DMS114 treated with DMSO at 0.1 percent for 48 hours (cell line): ENCODE data around the gene LIN7C.
"Not testable (repeated sequence)": the region's sequence is repeated elsewhere in the genome, so short reads cannot be mapped to it uniquely, and the experiment has no call there.

ENCODE experiments used
- DNase-seq: peaks from one replicate; lab custom pipeline; 2025; ENCODE audit not compliant: unreplicated experiment; lab: John Stamatoyannopoulos, UW

LIN7C gene, protein sequence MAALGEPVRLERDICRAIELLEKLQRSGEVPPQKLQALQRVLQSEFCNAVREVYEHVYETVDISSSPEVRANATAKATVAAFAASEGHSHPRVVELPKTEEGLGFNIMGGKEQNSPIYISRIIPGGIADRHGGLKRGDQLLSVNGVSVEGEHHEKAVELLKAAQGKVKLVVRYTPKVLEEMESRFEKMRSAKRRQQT

DNA sequence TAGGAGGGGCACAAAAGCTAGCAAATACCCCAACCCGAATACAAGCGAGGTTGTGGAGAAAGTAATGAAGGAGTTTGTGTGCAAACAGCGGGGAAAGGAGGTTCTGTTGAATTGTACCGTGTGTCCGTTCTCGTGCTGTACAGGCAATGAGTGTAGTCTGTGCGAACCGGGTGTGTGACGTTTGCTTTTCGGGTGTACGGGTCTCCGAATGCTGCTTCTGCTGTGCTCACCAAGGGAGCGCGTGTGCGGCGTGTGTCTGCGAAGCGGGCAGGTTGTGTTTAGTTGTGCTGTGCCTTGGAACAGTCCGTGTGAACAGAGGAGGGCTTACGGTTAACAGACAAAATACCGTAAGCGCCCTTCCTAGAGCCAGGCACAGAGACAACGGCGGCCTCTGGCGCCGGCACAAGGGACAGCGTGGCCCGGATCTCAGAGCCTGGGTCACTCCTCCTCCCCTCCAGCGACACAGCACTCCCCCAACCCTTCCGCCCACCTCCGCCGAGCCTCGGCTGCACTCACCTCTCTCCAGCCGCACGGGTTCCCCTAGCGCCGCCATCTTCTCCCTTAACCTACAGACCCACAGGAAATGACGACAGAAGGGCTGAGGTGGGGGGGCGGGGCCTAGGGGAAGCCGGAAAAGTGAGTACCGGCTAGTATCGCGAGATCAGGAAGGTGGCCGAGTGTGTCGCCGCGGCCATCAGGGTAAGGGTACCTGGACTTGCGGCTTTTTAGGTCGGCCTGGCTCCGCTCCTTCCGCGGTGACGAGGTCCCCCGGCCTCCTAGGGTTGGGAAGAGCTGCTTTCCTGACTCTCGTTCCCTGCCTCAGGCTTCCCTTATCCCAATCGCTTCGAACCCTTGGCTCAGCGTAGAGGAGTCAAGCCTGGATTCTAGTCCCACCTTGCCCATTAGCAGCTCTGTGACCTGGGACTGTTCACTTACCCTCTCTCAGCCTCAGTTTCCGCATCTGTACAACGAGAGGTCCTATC, at the start of gene LIN7C:
Gene LIN7C, minus strand, starts transcription at position 570 of the 983 bp plus-strand sequence. Its CDS starts 17 bp downstream, at position 553.
- DNase-seq: peak; percentile 77

DNA sequence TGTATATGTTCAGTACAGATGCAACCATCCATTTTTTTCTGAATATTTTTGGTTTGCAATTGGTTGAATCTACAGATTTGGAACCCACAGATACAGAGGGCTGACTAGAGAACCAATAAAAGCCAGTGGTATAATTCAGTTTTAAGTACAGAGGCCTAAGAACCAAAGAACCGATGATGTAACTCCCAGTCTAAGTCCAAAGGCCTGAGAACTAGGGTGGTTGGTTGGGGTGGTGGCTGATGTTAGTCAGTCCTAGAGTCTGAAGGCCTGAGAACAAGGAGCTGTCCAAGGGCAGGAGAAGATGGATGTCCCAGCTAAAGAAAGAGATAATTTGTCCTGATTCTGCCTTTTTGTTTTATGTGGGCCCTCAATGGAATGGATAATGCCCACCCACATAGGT, 48.7 kb upstream of the LIN7C start:
- no peak for DNase-seq

DNA sequence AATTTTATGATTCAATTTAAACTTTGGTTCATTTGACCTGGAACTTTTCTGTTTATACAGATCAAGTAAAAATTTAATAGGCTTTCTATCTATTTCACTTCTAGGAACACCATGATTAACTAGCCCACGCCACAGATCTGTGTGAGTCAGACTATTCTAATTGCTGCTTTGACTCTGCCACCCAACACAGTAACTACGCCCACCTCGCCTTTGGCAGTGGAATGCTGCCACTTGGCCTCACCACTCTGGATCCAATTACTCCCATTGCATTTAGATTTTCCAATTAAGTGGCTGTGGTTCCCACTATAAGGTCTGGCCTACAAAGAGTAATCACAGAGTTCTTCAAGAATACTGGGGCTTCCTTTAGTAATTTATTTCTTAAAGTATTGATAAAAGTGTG, 46.6 kb upstream of the LIN7C start:
- DNase-seq: no peak

DNA sequence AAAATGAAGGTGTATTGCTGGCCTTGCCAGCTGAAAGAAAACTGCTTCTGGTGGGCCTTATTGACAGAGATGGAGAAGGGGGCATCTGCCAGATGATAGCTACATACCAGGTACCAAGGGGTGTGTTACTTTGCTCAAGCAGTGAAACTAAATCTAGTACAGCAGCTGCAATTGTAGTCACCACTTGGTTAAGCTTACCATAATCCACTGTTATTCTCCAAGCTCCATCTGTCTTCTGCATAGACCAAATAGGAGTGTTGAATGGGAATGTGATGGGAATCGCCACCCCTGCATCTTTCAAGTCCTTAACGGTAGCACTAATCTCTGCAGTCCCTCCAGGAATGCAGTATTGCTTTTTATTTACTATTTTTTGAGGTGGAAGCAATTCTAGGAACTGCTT, 45.8 kb upstream of the LIN7C start:
- DNase-seq: no peak

DNA sequence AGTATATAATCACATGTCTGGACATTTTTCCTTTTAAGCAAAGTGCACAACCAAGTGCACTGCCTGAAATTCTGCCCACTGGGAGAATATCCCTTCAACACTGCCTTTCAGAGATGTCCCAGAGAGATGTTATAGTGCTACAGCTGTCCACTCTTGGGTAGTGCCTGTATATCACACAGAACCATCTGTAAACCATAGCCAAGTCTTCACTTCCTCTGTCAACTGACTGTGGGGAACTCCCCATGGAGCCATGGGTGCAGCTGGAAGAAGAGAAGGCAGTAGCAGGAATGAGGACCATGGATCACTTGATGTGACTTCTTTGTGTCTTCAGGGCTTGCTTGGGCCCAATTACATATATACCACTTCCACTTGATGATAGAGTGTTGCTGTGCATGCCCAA, 44.6 kb upstream of the LIN7C start:
- no peak for DNase-seq

DNA sequence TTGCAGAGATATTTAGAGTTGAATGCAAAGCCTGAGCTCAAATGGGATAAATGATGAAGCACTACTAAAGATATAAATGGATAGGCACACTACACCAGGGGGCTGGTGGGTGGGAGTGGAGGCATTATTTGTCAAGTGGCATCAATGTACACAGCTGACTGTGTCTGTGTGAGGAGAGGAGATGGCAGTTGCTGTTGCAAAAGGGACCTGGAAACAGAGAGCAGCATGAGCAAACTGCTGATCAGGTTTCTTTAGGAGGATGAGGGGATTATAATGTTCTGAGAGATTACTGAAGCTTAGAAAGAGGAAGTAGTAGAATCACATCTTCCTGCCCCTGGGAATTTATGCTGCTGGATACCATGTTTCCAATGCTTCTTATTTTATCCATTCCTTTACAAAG, 39.4 kb upstream of the LIN7C start:
- DNase-seq: no peak

DNA sequence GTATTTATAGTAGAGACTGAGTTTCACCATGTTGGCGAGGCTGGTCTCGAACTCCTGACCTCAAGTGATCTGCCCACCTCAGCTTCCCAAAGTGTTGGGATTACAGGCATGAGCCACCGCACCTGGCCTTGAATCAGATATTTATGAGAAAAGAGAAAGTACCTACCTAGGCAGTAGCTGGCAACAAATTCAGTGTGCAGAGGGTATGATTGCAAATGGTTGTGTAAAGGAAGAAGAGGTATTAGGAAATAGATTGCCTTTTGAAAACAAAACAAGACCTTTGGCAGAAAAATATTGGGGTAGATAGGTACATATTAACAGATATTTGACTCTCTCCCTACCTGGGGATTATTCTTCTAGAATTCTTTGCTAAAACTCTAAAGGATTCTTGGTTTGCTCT, 38.5 kb upstream of the LIN7C start:
- DNase-seq: no peak

DNA sequence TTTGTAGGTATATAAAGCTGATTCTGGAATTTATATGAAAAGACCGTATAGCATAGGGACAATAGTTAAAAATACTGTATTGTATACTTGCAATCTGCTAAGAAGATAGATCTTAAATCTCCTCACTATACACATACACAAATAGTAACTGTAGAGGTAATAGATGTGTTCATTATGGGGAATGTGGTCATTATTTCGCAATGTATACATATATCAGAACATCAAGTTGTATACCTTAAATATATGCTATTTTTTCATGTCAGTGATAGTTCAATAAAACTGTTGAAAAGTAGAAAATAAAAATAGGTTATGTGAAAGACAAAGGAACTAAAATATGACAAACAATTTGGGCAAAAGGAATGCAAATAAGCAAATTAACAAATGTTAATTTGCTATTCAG, 35.2 kb upstream of the LIN7C start:
- DNase-seq: no peak

DNA sequence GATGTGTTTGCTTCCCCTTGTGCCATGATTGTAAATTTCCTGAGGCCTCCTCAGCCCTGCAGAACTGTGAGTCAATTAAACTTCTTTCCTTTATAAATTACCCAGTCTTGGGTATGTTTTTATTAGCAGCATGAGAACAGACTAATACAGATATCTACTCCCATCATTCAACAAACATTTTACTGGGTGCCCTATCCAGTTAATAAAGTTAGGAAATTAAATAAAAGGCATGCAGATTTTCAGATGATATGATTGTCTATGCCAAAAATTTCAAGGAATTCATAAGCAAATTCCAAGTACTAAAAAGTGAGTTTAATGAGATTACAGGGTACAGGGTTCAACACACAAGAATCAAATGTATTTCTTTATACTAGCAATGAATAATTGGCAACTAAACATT, 33.5 kb upstream of the LIN7C start:
- no peak for DNase-seq

DNA sequence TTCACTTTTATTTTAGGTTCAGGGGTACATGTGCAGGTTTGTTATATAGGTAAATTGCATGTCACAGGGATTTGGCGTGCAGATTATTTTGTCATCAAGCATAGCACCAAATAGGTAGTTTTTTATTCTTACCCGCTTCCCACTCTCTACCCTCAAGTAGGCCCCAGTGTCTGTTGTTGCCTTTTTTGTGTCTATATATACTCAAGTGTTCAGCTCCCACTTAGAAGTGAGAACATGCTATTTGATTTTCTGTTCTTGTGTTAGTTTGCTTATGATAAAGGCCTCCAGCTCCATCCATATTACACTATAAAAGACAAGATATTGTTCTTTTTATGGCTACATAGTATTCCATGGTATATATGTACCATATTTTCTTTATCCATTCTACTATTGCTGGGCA, 28.5 kb upstream of the LIN7C start:
- DNase-seq: no peak

DNA sequence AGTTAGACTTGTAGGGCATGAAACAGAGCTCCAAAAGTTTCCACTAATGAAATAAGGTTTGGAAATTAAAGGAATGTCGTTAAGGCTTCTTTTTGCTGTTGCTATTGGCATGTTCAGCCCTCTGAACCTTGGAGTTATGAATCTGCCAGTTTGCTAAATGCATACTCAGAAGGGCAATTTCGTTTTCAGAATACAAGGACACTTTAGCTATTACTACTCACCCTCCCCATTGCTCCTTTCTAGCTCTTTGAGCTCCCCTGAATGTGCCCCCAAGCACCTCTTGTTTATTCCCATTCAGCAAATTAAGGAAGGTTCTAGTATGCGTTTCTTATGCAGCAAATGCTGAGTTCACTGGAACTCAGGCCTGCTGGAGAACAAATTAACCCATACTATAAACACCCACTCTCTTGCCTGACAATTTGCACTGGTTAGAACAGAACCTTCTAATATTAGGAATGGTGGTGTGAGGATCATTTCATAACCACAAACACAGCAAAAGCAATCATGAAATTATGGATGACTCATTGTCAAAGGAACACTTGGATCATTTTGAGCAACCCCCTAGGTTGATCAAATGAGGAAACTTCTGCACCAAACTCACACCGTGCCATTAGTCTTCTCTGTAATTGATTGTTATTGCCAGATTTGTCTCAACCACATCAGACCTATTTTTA, 26.2 kb upstream of the LIN7C start:
- no peak for DNase-seq

DNA sequence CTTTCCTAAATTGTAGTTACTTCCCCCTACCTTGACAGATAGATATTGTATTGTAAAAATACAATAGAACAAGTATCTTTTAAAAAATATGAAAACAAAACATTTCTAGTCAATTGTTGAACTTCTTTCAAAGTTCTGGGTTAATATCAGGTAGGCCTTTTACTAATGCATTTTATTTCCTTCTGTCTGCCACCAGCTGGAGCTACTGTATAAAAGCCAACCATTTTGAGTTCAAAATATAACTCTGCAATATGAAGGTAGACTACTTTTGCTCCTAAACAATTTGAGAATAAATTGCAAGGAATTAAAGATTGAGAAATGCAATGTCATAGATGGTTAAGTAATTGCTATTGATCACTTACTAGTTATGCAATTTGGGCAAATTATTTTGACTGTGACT, 22.1 kb upstream of the LIN7C start:
- DNase-seq: no peak

DNA sequence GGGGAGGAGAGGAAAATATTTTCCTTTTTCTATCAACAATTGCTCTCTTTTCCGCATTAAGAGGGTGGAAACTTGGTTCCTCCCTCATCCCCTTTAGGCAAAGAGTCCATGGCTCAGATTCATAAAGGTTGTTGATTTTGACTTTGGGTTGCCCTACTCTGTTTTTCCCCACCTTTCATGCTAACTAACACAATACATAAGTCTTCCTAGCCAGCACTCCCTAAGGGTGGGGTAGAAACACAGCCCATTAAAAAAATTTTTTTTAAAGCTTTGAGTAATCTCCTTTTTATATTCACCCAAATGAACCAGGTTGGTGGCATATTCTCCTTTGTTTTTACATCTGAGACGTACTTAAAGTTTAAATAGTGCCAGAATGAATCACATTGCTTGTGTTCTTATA, 20.0 kb upstream of the LIN7C start:
- no peak for DNase-seq

DNA sequence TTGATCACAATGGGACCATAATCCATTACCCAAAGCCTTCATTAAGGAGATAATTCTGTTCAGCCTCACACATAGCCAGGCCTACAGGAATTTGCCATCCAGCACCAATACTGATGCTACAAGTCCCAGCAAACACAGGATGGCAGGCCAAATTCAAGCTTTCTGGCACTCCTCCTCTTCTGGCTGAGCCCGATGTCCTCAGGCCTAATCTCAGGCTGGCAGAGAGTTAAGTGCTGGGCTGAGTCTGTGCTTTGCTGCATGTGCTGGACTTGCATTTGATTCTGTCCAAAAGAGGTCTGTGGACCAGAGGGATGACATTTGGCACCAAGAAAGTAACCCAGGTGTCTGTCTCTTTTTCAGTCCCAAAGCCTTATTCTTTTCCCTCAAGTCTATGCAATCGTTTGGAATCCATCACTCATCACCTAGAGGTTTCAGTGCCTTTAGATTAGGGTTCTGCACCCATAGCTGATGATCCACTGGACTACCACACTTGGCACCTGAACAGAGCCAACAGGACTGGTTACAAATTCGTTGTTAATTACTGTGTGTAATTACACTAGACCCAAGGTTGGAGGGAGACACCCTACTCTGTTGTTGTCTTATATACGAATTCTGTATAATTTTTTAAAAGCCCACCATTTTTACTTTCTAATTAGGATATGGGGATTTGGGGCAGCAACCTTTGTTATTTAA, 19.4 kb upstream of the LIN7C start:
- no peak for DNase-seq

DNA sequence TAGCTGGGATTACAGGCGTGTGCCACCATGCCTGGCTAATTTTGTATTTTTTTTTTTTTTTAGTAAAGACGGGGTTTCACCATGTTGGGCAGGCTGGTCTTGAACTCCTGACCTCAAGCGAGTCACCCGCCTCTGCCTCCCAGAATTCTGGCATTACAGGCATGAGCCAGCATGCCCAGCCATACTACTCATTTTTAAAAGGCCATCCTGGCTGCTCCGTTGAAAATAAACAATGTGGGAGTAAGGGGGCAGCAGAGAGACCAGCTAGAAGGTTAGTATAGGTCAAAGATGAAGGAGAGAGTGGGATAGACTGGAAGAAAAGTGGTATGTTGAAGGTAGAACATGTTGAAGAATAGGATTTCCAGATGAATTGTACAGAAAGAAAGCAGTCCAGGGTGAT, 17.6 kb upstream of the LIN7C start:
- no peak for DNase-seq

DNA sequence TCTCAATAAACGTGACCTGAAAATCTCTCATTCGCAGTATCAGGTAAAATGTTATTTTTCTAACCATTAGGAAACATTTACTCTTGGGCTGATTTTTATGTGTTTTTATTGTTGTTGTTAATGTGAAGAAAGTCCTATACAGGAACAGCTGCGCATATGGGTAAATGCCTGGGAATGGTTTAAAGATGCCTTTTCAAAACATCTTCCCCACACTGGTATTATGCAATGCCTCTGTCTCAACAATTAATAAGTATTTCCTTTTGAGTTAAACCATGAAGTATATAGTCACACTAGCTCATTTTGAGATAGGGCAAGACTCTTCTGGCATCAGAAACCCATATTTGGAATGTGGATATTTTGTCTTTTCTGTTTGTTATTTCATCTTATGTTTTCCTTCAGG, 13.7 kb upstream of the LIN7C start:
- DNase-seq: no peak

DNA sequence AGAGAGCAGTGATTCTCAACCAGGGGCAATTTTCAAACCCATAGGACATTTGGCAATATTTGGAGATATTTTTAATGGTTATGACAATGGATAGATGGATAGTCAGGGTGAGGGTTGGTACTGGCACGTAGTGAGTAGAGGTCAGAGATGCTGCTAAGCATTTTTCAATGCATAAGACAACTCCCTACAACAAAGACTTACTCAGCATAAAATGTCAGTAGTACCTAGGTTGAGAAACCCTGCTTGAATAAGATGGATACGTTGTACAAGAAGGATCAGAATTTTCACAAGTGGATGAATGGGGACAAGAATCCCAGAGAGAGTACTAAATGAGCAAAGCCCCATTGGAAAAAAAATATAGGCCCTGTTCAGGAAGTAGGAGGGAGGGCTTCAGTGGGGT, 11.9 kb upstream of the LIN7C start:
- DNase-seq: no peak

DNA sequence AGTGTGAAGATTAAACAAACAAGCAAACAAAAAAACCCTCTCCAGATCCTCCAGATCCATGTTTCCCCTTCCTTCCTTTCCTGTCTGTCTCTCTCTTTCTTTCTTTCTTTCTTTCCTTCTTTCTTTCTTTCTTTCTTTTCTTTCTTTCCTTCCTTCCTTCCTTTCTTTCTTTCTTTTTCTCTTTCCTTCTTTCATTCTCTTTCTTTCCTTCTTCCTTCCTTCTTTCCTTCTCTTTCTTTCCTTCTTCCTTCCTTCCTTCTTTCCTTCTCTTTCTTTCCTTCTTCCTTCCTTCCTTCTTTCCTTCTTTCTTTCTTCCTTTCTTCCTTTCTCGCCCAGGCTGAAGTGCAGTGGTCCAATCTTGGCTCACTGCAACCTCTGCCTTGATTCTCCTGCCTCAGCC, 10.9 kb upstream of the LIN7C start:
- not testable (repeated sequence) for DNase-seq

DNA sequence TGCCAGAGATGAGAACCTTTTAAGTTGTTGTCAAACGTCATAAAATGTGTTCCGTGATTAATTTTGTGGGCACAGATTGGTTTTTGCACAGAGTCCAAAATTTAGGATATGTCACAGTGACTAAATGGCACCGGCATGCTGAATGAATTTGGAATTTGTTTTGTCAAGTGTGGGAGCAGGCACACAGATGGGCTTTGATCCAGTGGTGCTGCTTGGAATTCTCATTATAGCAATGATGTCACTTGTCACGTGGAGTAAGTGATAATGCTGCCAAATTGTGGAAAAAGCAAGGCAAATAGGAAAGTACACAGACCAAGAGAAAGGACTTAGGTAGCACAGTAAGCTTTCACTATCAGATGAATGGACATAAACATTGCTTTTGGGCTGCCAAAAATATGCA, 8.0 kb upstream of the LIN7C start:
- DNase-seq: no peak

DNA sequence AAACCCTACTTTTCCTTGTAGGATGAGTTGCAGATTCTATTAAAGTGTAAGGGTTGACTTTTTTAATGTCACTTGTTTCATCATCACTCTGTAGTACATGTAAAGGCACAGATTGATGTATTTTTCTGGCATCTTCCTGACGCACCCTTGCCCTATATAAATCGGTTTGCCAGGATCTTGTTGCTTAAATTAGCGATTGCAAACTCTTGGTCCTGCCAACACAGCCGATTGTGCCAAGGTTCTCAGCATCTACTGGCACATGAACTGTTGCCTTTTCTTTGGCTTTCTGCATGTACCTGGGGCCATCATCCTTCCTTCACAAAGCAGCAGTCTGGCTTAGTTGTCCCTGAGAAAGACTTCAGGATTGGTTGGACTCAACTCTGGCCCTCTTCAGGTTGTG, 7.5 kb upstream of the LIN7C start:
- no peak for DNase-seq

DNA sequence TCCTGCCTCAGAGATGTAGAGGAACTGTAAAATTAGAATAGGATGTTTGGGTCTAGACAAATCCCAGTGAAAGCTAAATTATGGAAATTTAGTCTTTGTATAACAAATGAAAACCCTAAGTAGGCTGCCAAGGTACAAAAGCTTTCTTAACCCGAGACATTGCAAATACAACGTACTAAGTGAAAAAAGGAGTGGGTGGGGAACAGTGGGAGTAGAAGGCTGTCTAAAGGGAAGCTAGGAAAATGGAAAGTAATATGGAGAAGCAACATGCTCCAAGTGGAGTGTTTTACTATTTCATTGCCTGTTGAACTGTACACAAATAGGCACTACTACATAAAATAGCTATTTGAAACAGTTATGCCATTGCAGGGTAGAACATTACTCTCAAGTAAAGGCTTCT, 6.8 kb upstream of the LIN7C start:
- no peak for DNase-seq
